HEK293 (cell line): ENCODE measurements around the gene ALG12.

Experiments used
- CTCF ChIA-PET: fragments of 350-600 bp; formaldehyde crosslinking; extraction: SDS; loops from one replicate; lab custom pipeline; 2021; ENCODE audit warnings: antibody characterized with exemption; lab: Yijun Ruan, JAX
- POLR2A ChIA-PET: fragments of 300-600 bp; formaldehyde crosslinking; extraction: SDS; loops from one replicate; lab custom pipeline; 2020; ENCODE audit warnings: antibody characterized with exemption, inconsistent platforms; lab: Yijun Ruan, JAX
- H3K27ac ChIP-seq: fragments of 200-500 bp; sonication (Bioruptor generic); 2 replicates; pipeline ENCODE4 v1.5.1; 2014; ENCODE audit warnings: low read depth, low read length, control low read depth, inconsistent platforms; ENCODE audit errors: extremely low read depth
- H3K36me3 ChIP-seq, 2 experiments: fragments of 200-500 bp in 1 of 2; sonication (Bioruptor generic) in 1 of 2; 1 replicate in 1 of 2; 2 replicates in 1 of 2; pipeline ENCODE4 v1.5.1; 2014 to 2017; ENCODE audit warnings: inconsistent platforms in 2 of 2, low read length in 2 of 2; ENCODE audit not compliant: control insufficient read depth in 2 of 2, insufficient read depth in 1 of 2
- H3K4me1 ChIP-seq: fragments of 200-500 bp; sonication (Bioruptor generic); 2 replicates; pipeline ENCODE4 v1.5.1; 2014; ENCODE audit warnings: mild to moderate bottlenecking, low read length, inconsistent platforms; ENCODE audit not compliant: control insufficient read depth, insufficient read depth
- H3K4me3 ChIP-seq: 2 replicates; pipeline ENCODE4 v1.5.1; 2011; ENCODE audit warnings: low read depth, mild to moderate bottlenecking, control low read depth, low read length, moderate library complexity
- H3K9me3 ChIP-seq: fragments of 200-500 bp; sonication (Bioruptor generic); 2 replicates; pipeline ENCODE4 v1.5.1; 2014; ENCODE audit warnings: low read depth, low read length, inconsistent platforms; ENCODE audit not compliant: control insufficient read depth, insufficient read depth
- EGR2 ChIP-seq: fragments of 450-650 bp; formaldehyde crosslinking; IDR thresholded peaks from 2 replicates; pipeline ENCODE4 v1.5.1; 2016; ENCODE audit warnings: low read depth, missing biosample characterization, missing genetic modification characterization
- GLIS2 ChIP-seq: fragments of 450-650 bp; formaldehyde crosslinking; IDR thresholded peaks from 2 replicates; pipeline ENCODE4 v1.5.1; 2016; ENCODE audit warnings: missing biosample characterization, missing genetic modification characterization
- HIC1 ChIP-seq: fragments of 450-650 bp; formaldehyde crosslinking; IDR thresholded peaks from 2 replicates; pipeline ENCODE4 v1.5.1; 2016; ENCODE audit warnings: missing biosample characterization, missing genetic modification characterization
- MZF1 ChIP-seq: fragments of 450-650 bp; formaldehyde crosslinking; IDR thresholded peaks from 2 replicates; pipeline ENCODE4 v1.5.1; 2017; ENCODE audit warnings: missing biosample characterization, missing genetic modification characterization, borderline replicate concordance
- OSR2 ChIP-seq: fragments of 450-650 bp; formaldehyde crosslinking; IDR thresholded peaks from 2 replicates; pipeline ENCODE4 v1.5.1; 2016; ENCODE audit warnings: missing biosample characterization, missing genetic modification characterization
- PATZ1 ChIP-seq: fragments of 450-650 bp; formaldehyde crosslinking; IDR thresholded peaks from 2 replicates; pipeline ENCODE4 v1.5.1; 2016; ENCODE audit warnings: missing biosample characterization, missing genetic modification characterization
- PRDM1 ChIP-seq: fragments of 450-650 bp; formaldehyde crosslinking; IDR thresholded peaks from 2 replicates; pipeline ENCODE4; 2016; ENCODE audit warnings: missing biosample characterization, missing genetic modification characterization
- REPIN1 ChIP-seq: fragments of 450-650 bp; formaldehyde crosslinking; IDR thresholded peaks from 2 replicates; pipeline ENCODE4 v1.5.1; 2017; ENCODE audit warnings: missing biosample characterization, missing genetic modification characterization, low read depth
- SP2 ChIP-seq: fragments of 450-650 bp; formaldehyde crosslinking; IDR thresholded peaks from 2 replicates; pipeline ENCODE4 v1.5.1; 2016; ENCODE audit warnings: missing biosample characterization, missing genetic modification characterization
- TSHZ1 ChIP-seq: fragments of 450-650 bp; formaldehyde crosslinking; IDR thresholded peaks from 2 replicates; pipeline ENCODE4 v1.5.1; 2016; ENCODE audit warnings: missing biosample characterization, missing genetic modification characterization, borderline replicate concordance
- ZNF24 ChIP-seq: fragments of 450-650 bp; formaldehyde crosslinking; IDR thresholded peaks from 2 replicates; pipeline ENCODE4 v1.5.1; 2016; ENCODE audit warnings: missing biosample characterization, missing genetic modification characterization
- ZNF292 ChIP-seq: fragments of 450-650 bp; formaldehyde crosslinking; IDR thresholded peaks from 2 replicates; pipeline ENCODE4 v1.5.1; 2016; ENCODE audit warnings: low read depth, missing biosample characterization, missing genetic modification characterization, borderline replicate concordance
- ZNF302 ChIP-seq: fragments of 450-650 bp; formaldehyde crosslinking; IDR thresholded peaks from 2 replicates; pipeline ENCODE4 v1.5.1; 2016; ENCODE audit warnings: missing biosample characterization, missing genetic modification characterization, low read depth
- ZNF341 ChIP-seq: fragments of 450-650 bp; formaldehyde crosslinking; IDR thresholded peaks from 2 replicates; pipeline ENCODE4; 2016; ENCODE audit warnings: low read depth, missing biosample characterization, missing genetic modification characterization
- ZNF366 ChIP-seq: fragments of 450-650 bp; formaldehyde crosslinking; conservative IDR thresholded peaks from 2 replicates; pipeline ENCODE4 v1.5.1; 2016; ENCODE audit warnings: missing biosample characterization, missing genetic modification characterization
- ZNF404 ChIP-seq: fragments of 450-650 bp; formaldehyde crosslinking; IDR thresholded peaks from 2 replicates; pipeline ENCODE4 v1.5.1; 2017; ENCODE audit warnings: missing biosample characterization, missing genetic modification characterization
- ZNF423 ChIP-seq: fragments of 450-650 bp; formaldehyde crosslinking; IDR thresholded peaks from 2 replicates; pipeline ENCODE4 v1.5.1; 2016; ENCODE audit warnings: missing biosample characterization, missing genetic modification characterization
- ZNF596 ChIP-seq: fragments of 450-650 bp; IDR thresholded peaks from 2 replicates; pipeline ENCODE4 v1.5.0; 2018; ENCODE audit warnings: missing biosample characterization, mild to moderate bottlenecking, missing genetic modification characterization, moderate library complexity
- ZNF785 ChIP-seq: fragments of 450-650 bp; formaldehyde crosslinking; IDR thresholded peaks from 2 replicates; pipeline ENCODE4 v1.5.1; 2016; ENCODE audit warnings: missing biosample characterization, missing genetic modification characterization
- ZSCAN16 ChIP-seq: fragments of 450-650 bp; formaldehyde crosslinking; IDR thresholded peaks from 2 replicates; pipeline ENCODE4 v1.5.1; 2016; ENCODE audit warnings: missing biosample characterization, missing genetic modification characterization
- TF ChIP-seq, protein P1 (sequence below): fragments of 450-650 bp; formaldehyde crosslinking; IDR thresholded peaks from 2 replicates; pipeline ENCODE4 v1.5.1; 2016; ENCODE audit warnings: missing biosample characterization, missing genetic modification characterization

Gene ALG12

GRCh38 chr22:49942565-49943404 is 24.5 kb upstream of the ALG12 start:
- POLR2A ChIA-PET = no interaction called here
- CTCF ChIA-PET = interaction anchor here (0.8 to 1.2 kb wide), 2 partner anchors 13 to 88 kb away, joined by 4 to 5 read pairs; no protein-coding TSS in a partner anchor
- H3K27ac ChIP-seq = no peak overlapping the region

More at GRCh38 chr22:49942565-49943404, 24.5 kb upstream of the ALG12 start:
- Histone ChIP-seq H3K36me3 (no peaks in the 10 kb centered on the region), H3K4me1 (peaks cover 3% of the 10 kb centered on the region; the same call in 1 of the 2 replicates), H3K9me3 (no peaks in the 10 kb centered on the region), H3K4me3 (no peak overlapping the region)
- TF ChIP-seq ZNF596 (peak; percentile 72), ZNF423 (no peak), ZSCAN16 (tag by site-specific recombination) (0 out of 2 replicates have a peak, but pooled peaks have one; percentile 31), ZNF24 (tag by site-specific recombination) (peak; percentile 99), GLIS2 (peak; percentile 41; the same call in 1 of the 2 replicates), PRDM1 (tag by site-specific recombination) (peak; percentile 96), MZF1 (no peak), TSHZ1 (tag by site-specific recombination) (0 out of 2 replicates have a peak, but pooled peaks have one; percentile 53), EGR2 (tag by site-specific recombination) (0 out of 2 replicates have a peak, but pooled peaks have one; percentile 12), ZNF366 (tag by site-specific recombination) (peak; percentile 93), PATZ1 (tag by site-specific recombination) (peak; percentile 38; the same call in 1 of the 2 replicates), ZNF404 (tag by site-specific recombination) (no peak), ZNF785 (tag by site-specific recombination) (peak; percentile 37; the same call in 1 of the 2 replicates), OSR2 (tag by site-specific recombination) (peak; percentile 6; the same call in 1 of the 2 replicates), HIC1 (tag by site-specific recombination) (0 out of 2 replicates have a peak, but pooled peaks have one; percentile 16), SP2 (tag by site-specific recombination) (peak; percentile 48; the same call in 1 of the 2 replicates), ZNF292 (no peak), REPIN1 (tag by site-specific recombination) (no peak), ZNF302 (tag by site-specific recombination) (no peak), ZNF341 (tag by site-specific recombination) (peak; percentile 41; the same call in 1 of the 2 replicates)
- TF ChIP-seq, protein P1, sequence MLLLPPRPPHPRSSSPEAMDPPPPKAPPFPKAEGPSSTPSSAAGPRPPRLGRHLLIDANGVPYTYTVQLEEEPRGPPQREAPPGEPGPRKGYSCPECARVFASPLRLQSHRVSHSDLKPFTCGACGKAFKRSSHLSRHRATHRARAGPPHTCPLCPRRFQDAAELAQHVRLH = peak; percentile 77; the same call in 1 of the 2 replicates
